Mammary microvascular endothelial cell (primary cell): ENCODE results near the gene MTO1. TPM values are rescaled to one million over a fixed set of nuclear protein-coding genes. Genes with fewer than 3 reads are reported as not detected.

ENCODE experiments used
- total RNA-seq: library from RNA; depleted of rRNA; stranded (reverse); fragments of >200 nt; gene quantifications from 2 replicates; pipeline ENCODE4 v1.2.3, GENCODE V29; 2015

Gene MTO1
- total RNA-seq = 31.2 and 32.0 TPM in 2 replicates

GRCh38 chr6:73461537-73462350 lies at the start of gene MTO1:
Gene MTO1 (plus strand): TSS chr6:73461737. CDS start chr6:73461855, 118 bp downstream.

GRCh38 chr6:73452107-73452461 lies 9.5 kb upstream of the MTO1 start, which contains the start of gene CGAS:
Gene CGAS (minus strand): TSS chr6:73452297. CDS start chr6:73452181, 116 bp downstream.

GRCh38 chr6:73520688-73521350 lies 59.3 kb downstream of the MTO1 start, which contains the start of gene EEF1A1:
Gene EEF1A1 (minus strand): TSS chr6:73521032. CDS start chr6:73520026, 1,006 bp downstream.

Other genes starting within 250 kb of the MTO1 start
- not detected in 2 replicates for gene KHDC1L, start 236.2 kb upstream of the MTO1 start, total RNA-seq
- 0.80 and 1.9 TPM in 2 replicates for gene KHDC1, start 198.5 kb upstream of the MTO1 start, total RNA-seq
- gene DPPA5, start 107.5 kb upstream of the MTO1 start, total RNA-seq = not detected in 2 replicates
- not detected in 2 replicates for gene KHDC3L, start 99.1 kb upstream of the MTO1 start, total RNA-seq
- not detected in 2 replicates for gene OOEP, start 91.8 kb upstream of the MTO1 start, total RNA-seq
- 0.53 and 1.5 TPM in 2 replicates for gene DDX43, start 66.9 kb upstream of the MTO1 start, total RNA-seq
- 11.6 and 13.6 TPM in 2 replicates for gene CGAS, start 9.4 kb upstream of the MTO1 start, total RNA-seq
- 11,518 and 12,167 TPM in 2 replicates for gene EEF1A1, start 59.3 kb downstream of the MTO1 start, total RNA-seq
- 19.3 and 19.6 TPM in 2 replicates for gene SLC17A5, start 192.3 kb downstream of the MTO1 start, total RNA-seq
- 53.6 and 55.0 TPM in 2 replicates for gene CD109, start 234.5 kb downstream of the MTO1 start, total RNA-seq